ENCODE measurements around the gene LRRN4CL.
"Not testable (repeated sequence)": the region's sequence is repeated elsewhere in the genome, so short reads cannot be mapped to it uniquely, and the experiment has no call there.

Gene LRRN4CL

DNA sequence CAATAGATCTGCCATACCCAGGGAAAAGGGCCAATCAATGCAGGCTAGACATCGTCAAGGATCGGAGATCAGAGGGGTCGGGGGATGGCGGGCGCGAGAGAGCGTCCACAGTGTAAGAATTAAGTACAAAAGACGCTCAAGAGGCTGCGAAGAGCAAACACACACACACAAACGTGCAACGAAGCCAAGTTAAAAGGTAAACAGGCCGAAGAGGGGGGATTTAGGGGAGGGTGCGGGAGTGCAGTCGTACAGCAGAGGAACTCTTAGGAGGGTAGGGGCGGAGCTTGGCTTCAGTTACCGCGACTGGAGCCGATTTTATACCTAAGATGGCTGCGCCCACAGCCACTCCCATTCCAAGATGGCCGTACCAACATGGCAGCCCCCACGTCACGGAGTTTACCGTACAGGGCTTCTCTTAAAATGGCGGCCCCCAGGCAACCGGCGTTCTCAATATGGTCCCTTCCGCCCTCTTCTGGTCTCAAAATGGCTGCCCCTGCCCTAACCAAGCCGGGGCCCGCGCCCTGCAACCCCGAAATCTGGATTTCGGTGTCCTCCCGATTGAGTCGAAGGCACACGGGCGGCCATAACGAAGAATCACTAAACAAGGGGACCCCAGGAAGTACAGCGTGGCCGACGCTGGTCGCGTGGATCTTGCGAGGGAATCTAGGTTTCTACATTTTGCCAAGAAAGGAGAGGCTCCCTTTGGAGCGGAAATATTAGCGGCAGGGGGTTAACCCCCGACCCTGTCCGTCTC, 20.1 kb upstream of the LRRN4CL start:
- peak; percentile 89 to 95 (median 92) for DNase-seq (ENCODE audit: low read depth in 3 of 3)

DNA sequence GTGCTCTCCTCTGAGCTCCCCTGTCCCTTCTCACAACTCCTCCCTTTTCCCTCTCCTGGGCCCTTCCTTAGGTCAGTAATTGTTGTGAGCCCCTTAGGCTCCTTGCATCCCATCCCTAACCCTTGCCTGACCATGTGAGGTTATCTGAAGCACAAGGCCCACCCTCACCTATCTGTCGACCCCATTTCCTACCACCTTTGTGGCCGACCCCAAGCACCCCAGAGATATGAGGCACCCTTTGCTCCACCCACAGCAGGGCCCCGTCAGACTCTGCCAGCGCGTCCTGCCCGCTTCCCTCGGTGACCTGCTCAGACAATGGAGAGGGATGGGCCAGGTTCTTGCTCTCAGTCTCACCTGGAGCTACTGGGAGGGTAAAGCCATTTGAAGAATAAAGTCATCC, 19.5 kb upstream of the LRRN4CL start:
- peak in 2 of 3 experiments; percentile 29 to 43 for DNase-seq (ENCODE audit: low read depth in 3 of 3)

DNA sequence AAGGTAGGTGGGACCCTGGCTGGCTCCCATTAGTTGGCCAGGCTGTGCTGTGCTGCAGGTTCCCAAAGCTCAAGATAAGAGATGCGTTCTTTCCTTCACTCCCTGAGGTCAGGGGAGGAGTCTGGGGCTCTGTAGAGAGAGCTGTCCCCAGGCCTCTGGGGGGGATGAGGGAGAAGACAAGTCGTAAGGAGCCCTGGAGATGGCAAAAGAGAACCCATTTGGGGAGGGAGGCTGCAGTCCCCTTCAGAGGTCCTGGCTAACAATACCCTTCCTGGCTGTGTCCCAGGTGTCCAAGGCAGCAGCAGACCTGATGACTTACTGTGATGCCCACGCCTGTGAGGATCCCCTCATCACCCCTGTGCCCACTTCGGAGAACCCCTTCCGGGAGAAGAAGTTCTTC, 19.1 kb upstream of the LRRN4CL start:
- no peak for DNase-seq (ENCODE audit: low read depth in 3 of 3)

DNA sequence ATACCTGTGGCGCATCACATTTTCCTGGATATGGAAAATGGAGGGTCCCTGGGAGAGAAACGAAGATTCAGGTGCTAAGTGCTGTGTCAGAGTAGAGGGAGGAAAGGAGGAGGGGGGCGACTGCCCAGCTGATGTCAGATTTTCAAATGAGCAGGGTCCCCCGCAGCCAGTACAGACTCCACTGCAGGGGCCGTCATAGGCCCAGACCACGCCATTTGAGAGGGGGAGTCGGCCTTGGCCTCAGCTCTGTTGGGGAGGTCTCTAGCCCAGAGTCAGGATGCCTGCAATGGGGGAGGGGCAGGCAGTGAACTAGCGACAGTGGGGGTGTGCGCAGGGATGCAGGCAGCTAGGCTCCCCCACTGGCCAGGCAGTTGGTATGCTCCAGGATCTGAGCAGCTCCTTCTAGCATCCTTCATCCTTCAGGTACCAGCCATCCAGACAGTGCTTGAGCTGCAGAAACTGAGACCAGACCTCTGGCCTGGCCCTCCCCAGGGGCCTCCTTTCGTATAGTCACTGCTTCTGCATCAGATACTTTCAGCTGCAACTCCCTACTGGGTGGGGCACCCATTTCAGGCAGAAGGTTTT, 18.0 kb upstream of the LRRN4CL start, which contains the start of the genes BSCL2 and GNG3:
Gene BSCL2, minus strand, starts transcription at position 148 of the 585 bp plus-strand sequence. CDS start 229 bp downstream, outside the sequence.
Gene GNG3, plus strand, starts transcription at position 400 of the 585 bp plus-strand sequence. CDS start 620 bp downstream, outside the sequence.
- DNase-seq (ENCODE audit: low read depth in 3 of 3) = no peak

DNA sequence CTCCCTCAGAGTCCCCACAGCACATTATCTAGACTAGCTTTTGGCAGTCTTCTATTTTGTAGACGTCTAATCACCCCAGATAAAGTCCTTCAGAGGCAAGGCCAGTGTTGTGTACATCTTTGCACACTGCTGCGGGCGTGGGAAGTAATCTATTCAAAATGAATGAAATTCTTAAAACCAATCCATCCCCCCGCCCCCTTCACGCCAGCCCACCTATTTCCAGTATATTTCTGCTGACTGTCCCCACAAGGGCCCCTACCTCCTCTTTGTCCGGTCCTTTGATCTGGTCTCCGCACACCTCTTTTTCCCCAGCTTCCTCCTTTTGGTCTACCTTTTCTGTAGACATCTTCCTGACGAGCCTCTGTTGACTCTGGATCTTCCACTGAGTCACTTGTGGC, 17.5 kb upstream of the LRRN4CL start:
- no peak for DNase-seq (ENCODE audit: low read depth in 3 of 3)

DNA sequence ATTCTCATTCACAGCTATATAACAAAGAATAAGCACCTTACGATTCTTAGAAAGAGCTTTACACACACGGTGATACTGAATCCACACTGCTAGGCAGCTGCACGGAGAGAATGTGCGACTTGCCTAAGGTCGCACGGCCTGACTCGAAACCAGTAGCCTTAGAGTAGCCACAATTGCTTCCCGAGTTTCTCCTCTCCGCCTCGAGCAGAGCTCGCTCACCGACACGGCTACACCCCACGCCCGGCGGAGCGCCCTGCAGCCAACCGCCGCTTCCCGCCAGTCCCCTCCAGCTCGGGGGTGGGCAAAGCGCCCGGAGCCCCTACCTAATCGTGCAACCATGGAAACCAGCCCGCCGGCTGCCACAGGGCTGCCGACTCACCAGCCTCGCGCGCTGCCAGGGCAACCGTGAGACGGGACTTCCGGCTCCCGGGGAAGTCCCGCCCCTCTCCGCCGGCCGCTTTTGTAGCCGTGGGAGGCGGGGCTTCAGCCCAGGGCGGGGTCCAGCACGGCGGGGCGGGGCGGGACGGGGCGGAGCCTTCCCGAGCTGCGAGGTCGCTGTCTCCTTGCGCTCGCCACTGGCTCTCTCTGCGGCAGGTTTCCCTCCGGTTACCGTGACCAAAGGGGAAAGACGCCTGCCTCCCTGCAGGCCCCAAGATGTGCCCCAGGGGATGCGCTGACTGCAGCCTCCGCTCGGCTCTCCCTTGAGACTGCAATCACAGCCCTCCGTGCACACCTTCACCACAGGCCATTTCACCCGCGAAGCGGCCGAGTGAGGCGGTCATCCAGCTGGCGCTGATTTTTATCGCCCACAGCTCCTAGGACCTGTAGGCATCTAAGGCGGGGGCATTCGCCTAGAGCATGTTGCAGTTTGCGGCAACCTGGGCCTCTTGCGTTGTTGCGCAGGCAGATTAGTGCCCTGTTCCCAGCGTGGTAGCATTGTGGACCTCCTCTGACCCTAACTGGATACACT, 16.8 kb upstream of the LRRN4CL start:
- peak; percentile 91 to 92 (median 92) for DNase-seq (ENCODE audit: low read depth in 3 of 3)

DNA sequence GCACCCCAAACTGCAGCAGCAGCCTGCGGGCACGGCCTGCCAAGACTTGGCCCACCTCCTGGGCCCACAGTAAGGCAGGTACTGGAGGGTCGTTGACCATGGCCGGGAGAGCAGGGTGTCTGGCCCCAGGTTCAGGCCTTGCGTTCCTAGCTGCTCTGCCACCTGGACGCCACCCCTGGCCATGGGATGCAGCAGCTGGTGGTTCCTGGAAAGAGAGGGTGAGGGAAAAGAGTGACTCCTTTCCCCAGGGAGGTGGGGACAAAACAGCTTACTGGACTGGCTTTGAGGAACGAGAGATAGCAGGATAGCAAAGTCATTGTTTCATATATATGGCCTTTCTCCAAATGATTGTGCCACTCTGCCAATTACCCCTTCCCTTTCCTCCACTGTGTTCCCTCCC, 16.1 kb upstream of the LRRN4CL start:
- no peak for DNase-seq (ENCODE audit: low read depth in 3 of 3)

DNA sequence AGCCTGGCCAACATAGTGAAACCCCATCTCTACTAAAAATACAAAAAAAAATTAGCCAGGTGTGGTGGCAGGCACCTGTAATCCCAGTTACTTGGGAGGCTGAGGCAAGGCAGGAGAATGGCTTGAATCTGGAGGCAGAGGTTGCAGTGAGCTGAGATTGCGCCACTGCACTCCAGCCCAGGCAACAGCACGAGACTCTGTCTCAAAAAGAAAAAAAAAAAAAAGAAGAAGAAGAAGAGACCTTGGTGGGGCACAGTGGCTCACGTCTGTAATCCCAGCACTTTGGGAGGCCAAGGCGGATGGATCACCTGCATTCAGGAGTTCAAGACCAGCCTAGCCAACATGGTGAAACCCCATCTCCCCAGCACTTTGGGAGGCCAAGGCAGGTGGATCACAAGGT, 14.6 kb upstream of the LRRN4CL start:
- DNase-seq (ENCODE audit: low read depth in 3 of 3) = not testable (repeated sequence)

DNA sequence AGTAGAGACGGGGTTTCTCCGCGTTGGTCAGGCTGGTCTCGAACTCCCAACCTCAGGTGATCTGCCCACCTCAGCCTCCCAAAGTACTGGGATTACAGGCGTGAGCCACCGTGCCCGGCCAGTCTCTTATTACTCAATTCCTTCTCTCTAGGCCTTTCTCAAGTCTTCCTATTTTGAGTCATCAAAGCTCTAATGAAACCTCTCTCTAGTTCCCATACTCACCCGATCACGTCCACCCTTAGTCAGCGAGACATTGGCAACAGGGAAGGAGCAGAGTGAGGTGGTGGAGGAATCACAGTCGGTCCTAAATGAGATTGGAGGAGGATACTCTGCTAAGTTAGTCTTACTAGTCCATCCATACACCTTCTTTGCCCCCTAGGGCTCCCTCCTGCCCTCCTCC, 12.9 kb upstream of the LRRN4CL start:
- no peak for DNase-seq (ENCODE audit: low read depth in 3 of 3)

DNA sequence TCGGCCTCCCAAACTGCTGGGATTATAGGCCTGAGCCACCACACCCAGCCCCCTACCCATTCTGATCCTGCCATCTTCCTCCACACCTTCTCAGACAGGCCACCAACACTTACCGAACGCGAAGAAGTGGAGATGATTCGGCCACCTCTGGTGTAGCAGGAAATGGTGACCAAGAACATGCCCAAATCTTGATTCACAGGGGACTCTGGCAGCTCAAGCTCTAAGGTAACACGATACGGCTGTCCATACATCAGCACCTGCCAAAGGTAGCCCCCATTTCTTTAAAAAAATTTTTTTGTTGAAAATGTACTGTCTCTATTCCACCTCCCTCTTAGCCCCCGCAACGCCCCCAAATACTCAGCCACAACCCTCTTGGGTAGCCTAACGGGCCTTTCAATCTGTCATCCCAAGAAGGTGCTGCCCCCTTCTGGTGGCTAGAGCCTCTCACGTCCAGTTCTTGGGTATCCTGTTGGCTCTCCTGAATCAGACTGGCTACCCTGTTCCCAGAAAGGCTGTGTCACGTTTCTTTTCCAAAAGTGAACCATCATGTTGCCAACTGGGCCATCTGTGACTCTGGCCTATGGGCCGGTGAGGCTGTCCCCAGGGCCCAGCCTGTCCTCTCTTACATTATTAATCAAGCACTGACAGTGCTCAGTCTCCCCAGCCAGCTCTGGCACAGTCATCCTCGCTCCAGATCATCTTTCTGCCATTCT, 5.3 kb upstream of the LRRN4CL start:
- DNase-seq (ENCODE audit: low read depth in 3 of 3) = peak; percentile 55 to 67 (median 67)

DNA sequence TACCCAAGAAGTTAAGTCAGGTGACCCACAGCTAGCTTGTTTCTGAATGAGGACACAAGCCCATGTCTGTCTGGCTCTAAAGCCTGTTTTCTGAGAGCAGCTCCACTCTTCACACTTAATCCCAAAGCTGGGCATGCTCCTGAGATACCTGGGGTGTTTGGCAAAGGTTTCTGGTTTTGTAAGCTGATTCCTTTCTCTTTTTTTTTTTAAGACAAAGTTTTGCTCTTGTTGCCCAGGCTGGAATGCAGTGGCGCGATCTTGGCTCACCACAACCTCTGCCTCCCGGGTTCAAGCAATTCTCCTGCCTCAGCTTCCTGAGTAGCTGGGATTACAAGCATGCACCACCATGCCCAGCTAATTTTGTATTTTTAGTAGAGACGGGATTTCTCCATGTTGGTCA, 4.3 kb upstream of the LRRN4CL start:
- not testable (repeated sequence) for DNase-seq (ENCODE audit: low read depth in 3 of 3)

DNA sequence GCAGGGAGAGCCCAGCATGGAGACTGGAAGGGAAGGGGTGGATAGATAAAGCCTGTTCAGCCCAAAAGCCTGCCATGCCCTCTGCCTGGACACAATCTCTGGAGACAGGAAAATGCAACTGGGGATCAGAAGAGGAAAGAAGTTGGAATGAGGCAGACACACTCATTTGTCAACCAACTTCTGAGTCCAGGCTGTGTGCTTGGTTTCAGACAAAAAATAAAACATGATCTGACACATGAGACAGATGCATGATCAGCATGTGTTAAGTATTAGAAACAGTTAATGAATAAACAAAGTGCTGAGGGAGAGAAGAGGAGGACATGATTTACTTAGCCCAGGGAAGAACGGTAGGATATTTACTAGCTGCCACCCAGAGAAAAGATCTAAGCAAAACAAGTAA, 839 bp downstream of the LRRN4CL start:
- no peak for DNase-seq (ENCODE audit: low read depth in 3 of 3)

DNA sequence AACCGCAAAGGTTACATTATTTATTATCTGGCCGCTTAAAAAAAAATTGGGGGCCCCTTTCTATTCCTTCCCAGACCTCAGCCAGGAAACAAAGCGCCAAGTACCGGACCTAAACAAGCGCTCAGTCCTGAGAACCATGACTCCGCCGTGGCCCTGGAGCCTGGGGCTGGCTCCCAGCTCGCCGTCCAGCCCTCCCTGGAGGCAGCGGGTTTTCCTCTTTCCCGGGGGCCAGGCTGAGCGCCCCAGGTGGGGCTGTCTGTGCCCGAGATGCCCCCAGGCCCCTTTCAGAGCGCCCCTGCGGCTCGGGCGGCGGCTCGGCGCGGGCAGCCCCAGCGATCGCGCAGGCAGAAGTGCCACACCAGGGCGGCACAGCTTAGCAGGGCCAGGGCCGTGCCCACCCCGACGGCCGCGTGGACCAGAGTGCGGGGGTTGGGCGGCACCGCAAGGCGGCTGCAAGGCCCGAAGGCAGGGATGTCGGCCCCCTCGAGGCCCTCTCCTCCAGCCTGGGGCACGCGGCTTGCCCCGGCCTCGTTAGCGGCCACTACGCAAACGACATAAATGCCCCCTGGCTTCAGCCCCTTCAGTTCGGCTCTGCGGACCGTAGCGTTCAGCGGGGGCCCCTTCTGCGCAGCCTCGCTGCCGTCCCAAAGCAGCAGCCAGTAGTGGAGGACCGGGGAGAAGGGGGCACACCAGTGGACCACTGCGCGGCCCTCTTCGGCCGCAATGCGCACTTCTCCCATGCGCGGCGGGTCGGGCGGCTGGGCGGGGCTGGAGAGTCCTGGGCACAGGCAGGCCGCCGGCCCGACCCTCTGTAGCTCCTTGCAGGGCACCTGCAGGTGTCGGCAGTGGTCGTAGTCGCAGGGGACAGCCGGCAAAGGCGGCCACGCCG, 1.6 kb downstream of the LRRN4CL start:
- DNase-seq (ENCODE audit: low read depth in 3 of 3) = no peak

DNA sequence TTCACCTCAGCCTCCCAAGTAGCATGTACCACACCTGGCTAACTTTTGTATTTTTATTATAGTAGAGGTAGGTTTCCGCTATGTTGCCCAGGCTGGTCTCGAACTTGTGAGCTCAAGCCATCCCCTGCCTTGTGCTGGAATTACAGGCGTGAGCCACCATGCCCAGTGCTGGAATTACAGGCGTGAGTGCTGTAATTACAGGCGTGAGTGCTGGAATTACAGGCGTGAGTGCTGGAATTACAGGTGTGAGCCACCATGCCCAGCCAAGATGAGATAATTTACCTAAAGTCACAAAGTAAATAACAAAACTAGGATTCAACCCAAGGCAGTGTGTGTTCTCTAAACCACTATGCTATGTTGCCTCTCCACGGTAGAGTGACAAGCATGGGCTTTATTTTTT, 6.8 kb downstream of the LRRN4CL start:
- DNase-seq (ENCODE audit: low read depth in 3 of 3) = no peak

DNA sequence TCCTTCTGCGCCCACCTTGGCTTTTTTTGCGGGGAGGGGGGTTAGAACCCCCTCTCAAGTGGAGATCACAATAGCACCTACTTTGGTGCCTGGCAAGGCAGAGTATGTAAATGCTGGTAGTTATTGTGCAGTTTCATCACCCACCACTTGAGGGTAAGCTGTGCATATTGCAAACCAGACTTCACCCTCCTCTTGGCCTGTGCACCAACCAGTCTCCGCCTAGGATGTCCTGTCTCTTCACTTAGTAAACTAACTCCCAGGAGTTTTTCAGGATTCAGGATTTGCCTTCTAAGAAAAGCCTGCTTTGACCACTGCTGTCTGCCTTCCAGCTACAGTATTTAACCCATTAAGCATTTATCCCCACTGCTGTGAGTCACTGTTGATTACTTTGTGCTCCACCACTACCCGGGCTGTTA, 8.5 kb downstream of the LRRN4CL start:
- DNase-seq (ENCODE audit: low read depth in 3 of 3) = no peak

DNA sequence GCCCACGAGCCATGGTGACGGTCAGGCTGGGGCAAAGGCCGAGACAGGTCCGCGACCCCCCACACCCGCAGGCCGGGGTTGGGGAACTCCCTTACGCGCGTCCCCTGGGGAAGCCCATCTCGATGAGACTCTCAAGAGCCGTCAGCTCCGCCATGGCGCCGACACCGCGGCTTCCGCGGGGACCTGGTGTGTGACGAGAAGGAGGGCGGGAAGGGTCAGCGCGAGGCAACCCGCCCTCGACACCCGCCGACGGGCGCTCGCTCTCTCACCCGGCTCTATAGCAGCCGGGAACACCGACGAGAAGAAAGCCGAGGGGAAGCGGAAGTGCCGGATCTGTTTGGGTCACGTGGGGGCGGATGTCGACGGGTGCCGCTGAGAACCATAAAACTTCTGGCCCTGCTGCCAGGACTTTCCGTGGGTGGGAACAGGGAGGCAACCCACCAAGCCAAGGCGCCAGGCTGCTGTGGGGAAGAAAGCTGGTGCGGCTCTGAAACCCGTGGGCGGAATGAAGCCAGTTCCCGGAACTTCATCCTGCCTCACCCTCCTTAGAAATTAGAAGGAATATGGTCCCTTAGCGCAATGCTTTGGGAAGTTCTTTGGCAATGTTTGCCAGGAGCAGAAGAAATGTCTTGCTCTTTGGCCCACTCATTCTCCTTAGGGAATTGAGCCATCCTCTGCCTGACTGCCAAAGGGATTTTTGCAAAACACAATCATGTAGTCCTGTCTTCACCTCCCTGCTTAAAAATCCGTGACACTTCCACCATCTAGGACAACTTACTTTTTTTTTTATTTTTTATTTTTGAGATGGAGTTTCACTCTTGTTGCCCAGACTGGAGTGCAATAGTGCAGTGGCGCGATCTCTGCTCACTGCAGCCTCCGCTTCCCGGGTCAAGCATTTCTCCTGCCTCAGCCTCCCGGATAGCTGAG, 10.3 kb downstream of the LRRN4CL start, which contains the start of gene UBXN1:
Gene UBXN1, minus strand, starts transcription at position 304 of the 927 bp plus-strand sequence. Its CDS starts 150 bp downstream, at position 154.
- DNase-seq (ENCODE audit: low read depth in 3 of 3) = peak; percentile 76 to 86 (median 83)

DNA sequence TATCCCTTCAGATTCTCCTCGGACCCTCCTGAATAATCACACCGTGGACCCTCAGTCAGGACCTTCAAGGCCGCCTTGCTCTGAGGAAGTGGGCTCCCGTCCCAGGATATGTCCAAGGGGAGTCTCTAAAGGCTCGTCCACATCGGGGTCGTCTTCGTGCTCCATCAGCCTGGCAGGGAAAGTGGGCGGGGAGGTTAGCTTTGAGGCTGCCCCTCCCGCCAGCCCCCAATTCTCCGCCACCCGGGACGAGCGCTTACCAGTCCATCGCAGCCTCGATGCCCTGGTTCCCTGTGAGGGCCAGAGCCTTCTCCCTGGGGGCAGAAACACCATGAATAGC, 10.9 kb downstream of the LRRN4CL start:
- DNase-seq (ENCODE audit: low read depth in 3 of 3) = no peak

DNA sequence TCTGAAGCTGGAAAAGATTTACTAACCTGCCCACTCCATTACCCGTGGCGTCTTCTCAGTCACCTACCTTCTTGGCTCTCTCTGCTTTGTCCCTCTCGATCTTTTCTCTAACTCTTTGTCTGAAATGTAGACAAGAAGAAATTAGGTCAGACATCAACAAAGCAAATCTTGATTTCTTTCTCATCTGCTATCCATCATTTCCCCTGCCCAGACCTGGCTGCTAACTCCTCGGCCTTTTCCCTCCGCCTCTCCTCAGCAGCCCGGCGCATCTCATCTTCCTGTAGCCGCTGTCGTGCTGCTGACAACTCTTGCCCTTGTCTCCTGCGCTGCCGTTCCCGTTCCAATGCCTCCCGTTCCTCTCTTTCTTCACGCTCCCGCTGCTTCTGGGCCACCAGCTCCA, 11.6 kb downstream of the LRRN4CL start:
- DNase-seq (ENCODE audit: low read depth in 3 of 3) = no peak

DNA sequence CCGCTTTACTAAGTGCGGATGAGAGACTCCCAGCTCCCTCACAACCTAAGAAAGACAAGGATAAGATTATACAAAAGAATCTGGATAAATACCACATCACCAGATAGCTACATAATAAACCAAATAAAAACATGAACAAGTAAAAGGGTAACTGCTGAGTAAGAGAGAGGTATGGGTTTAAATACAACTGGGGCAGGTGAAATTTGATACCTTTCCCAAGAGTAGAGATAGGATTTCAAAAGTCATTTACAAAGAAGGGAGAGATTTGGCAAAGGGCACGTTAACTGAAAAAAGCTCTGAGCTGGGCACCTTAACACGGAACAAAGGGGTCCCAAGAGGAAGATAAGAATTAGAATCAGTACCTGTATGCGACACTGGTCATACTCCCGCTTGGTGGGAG, 12.2 kb downstream of the LRRN4CL start:
- no peak for DNase-seq (ENCODE audit: low read depth in 3 of 3)

Measured in stimulated activated CD4-positive, alpha-beta T cell treated with anti-CD3 and anti-CD28 coated beads, TNF-alpha, amount 100 ng/mL, for 24 hours (primary cell).